DMS114 treated with DMSO at 0.1 percent for 48 hours (cell line): Measurements from ENCODE around the gene THOC3.
"Not testable (repeated sequence)": the region's sequence is repeated elsewhere in the genome, so short reads cannot be mapped to it uniquely, and the experiment has no call there.

Experiments used
- DNase-seq: peaks from one replicate; lab custom pipeline; 2025; ENCODE audit not compliant: unreplicated experiment; lab: John Stamatoyannopoulos, UW

Gene THOC3

GRCh38 chr5:175940632-175941031 lies 27.5 kb downstream of the THOC3 start:
- DNase-seq, result not testable (repeated sequence)

GRCh38 chr5:175938489-175938888 lies 29.6 kb downstream of the THOC3 start:
- not testable (repeated sequence) for DNase-seq

GRCh38 chr5:175928752-175929151 lies 39.4 kb downstream of the THOC3 start:
- not testable (repeated sequence) for DNase-seq

GRCh38 chr5:175925106-175925505 lies 43.0 kb downstream of the THOC3 start:
- DNase-seq, result not testable (repeated sequence)

- no peak for DNase-seq
Observed at GRCh38 chr5:175922192-175922885, 45.8 kb downstream of the THOC3 start.

- DNase-seq, result no peak
Observed at GRCh38 chr5:175921061-175921730, 46.9 kb downstream of the THOC3 start.

GRCh38 chr5:175920231-175920811 lies 47.8 kb downstream of the THOC3 start:
- no peak for DNase-seq

GRCh38 chr5:175915066-175916037 lies 52.8 kb downstream of the THOC3 start:
- DNase-seq, result not testable (repeated sequence)

- DNase-seq, result not testable (repeated sequence)
Observed at GRCh38 chr5:175913835-175914672, 54.1 kb downstream of the THOC3 start.

- DNase-seq, result not testable (repeated sequence)
Observed at GRCh38 chr5:175910072-175910471, 58.0 kb downstream of the THOC3 start.
